HG03575 (cell line): ENCODE measurements around the gene ABCC2.
"Not testable (repeated sequence)": the region's sequence is repeated elsewhere in the genome, so short reads cannot be mapped to it uniquely, and the experiment has no call there.

Experiments used
- ATAC-seq: cut with Tn5 transposase; IDR thresholded peaks from one replicate; pipeline ENCODE4 v1.9.1; 2021; ENCODE audit not compliant: unreplicated experiment, insufficient number of reproducible peaks, low FRiP score; ENCODE audit errors: extremely low read depth

Gene ABCC2

GRCh38 chr10:99799613-99800012, 17.2 kb downstream of the ABCC2 start:
- ATAC-seq = no peak

GRCh38 chr10:99804471-99804870, 22.0 kb downstream of the ABCC2 start:
- no peak for ATAC-seq

DNA sequence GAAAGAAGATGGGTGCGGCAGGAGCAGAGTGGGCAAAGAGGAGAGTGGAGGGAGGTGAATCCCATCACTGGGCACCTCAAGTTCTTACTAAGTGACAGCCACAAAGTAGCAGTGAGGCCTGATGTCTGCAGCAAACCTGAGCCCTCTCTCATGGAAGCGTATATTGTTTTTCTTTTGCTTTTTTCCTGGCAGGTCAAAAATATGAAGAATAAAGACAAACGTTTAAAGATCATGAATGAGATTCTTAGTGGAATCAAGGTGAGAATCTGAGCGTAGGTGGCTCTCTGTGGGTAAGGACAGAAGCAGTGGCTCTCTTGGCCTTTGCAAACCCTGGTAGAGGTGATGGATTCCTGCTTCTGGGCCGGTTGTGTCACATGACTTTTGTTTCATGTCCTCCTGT, 22.8 kb downstream of the ABCC2 start:
- no peak for ATAC-seq

DNA sequence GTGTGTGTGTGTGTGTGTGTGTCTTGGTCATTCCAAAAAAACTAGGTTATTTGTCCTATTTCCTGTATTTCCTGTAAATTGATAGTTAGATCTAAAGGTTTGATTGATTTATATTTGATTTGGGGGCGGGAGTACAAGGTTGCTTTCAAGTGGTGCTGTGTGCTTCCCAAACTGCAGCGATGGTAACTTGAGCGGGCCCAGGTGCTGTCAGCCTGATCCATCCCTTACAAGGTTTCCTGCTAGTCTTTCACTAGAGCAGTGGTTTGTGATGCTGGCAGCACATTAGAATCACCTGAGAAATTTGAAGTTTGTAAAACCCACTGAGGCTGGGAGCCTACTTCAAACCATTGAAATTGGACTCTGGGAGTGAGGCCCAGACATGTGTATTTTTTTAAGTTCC, 23.7 kb downstream of the ABCC2 start:
- ATAC-seq = no peak

DNA sequence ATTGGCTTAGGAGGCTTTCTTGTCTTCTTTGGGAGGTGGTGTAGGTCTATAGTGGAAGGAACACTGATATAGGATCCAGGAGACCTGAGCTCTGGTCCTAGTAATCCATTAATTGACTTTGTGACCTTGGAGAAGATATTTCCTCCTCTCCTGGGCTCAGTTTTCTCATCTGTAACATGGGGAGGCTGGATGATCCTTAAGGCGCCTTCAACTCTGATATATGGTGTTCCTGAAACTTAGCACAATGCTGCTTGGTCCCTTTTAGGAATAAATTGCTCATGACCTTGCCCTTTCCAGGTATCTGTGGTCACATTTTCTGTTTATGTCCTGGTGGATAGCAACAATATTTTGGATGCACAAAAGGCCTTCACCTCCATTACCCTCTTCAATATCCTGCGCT, 25.3 kb downstream of the ABCC2 start:
- ATAC-seq = no peak

DNA sequence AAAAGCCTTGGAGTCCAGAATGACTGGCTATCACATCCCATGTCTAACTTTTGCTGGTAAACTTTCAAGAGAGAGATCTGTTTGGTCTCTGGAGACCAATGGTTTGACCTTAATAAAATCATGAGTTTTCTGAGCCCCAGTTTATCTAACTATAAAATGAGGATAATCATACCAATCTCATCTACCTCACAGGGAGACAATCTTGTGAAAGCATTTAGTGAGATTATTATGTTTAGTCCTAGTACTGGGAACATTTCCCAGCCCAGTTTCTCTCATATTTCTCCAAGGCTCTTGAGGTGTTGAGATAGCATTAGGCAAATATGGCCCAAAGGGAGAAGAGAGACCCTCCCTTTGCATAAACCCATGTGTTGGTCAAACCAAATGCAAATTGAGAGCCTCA, 25.8 kb downstream of the ABCC2 start:
- no peak for ATAC-seq

GRCh38 chr10:99809481-99809880, 27.0 kb downstream of the ABCC2 start:
- no peak for ATAC-seq

- ATAC-seq = no peak
These were observed 27.6 kb downstream of the ABCC2 start for GRCh38 chr10:99809931-99810615.

GRCh38 chr10:99812177-99812576, 29.7 kb downstream of the ABCC2 start:
- no peak for ATAC-seq

- ATAC-seq = no peak
These were observed 31.7 kb downstream of the ABCC2 start for GRCh38 chr10:99814143-99814542.

DNA sequence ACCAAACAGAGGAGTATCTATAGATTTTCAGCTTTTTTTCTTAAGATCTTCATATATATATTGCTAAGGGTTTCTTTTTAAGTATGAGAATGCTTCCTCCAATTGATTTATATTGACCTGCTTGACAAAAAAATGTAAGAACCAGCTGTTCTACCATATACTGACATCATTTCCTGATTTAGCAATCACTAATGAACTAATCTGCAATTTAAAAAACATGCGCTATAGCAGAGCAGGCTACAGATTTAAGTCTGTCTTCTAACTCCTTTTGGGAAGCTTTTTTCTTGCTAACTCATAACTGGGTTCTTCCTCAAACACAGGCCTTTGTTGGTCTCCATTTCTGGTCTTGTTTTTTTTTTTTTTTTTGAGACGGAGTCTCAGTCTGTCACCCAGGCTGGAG, 33.2 kb downstream of the ABCC2 start:
- ATAC-seq = no peak

- ATAC-seq = no peak
These were observed 45.5 kb downstream of the ABCC2 start for GRCh38 chr10:99827936-99828335.

DNA sequence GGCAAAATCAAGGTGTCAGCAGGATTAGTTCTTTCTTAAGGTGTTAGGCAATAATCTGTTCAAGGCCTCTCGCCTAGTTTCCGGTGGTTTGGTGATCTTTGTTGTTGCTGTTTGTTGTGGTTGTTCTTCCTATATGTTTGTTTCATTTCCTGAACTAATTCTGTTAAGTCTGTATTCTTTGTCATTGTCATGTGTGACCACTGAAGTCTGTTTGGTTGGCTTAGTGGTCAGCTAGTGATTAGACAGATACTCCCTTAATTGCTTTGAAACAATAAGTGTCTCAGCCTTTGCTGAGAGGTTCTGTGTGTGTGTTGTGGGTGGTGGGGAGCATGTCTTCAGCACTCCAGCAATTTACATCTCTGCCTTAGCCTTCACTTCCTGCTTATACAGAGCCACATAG, 46.0 kb downstream of the ABCC2 start:
- ATAC-seq = no peak

DNA sequence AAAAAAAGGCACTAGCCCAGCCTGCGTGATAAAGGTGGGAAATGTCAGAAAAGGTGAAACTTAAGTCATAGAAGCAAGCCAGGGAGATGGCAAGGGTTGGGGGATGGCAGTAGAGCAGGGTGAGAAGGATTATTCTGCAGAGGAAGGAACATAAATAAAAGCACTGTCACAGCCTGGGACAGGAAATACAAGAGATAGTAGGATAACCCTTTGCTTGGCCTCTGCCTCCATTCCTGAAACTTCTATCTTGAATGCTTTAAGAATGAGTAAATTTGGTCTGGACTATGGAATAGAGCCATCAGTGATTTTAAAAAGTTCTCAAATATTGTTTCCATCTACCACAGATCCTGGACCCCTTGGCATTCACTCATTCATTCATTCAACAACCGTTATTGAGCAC, 50.0 kb downstream of the ABCC2 start:
- no peak for ATAC-seq

- ATAC-seq = no peak
These were observed 52.0 kb downstream of the ABCC2 start for GRCh38 chr10:99834410-99834809.

GRCh38 chr10:99835947-99836346, 53.5 kb downstream of the ABCC2 start:
- no peak for ATAC-seq

GRCh38 chr10:99836711-99837110, 54.3 kb downstream of the ABCC2 start:
- no peak for ATAC-seq

DNA sequence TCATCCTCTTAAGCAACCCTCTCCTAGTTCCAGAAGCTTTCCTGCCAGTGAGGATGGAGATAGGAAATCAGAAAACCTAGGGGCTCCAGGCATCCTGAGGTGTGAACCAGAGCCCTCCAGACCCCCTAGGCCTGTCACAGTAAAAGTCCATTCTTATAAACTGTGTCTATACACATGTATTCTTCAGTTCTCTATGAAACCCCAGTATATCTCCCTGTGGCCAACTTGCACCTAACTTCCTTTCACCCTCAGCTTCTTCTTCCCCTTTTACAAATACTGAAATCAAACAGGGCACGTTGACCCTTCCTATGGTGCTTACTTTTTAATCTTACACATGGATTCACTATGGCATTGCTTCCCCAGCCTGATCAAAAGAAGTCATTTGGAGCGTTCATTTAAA, 58.4 kb downstream of the ABCC2 start:
- ATAC-seq = not testable (repeated sequence)

GRCh38 chr10:99841746-99842145, 59.3 kb downstream of the ABCC2 start:
- ATAC-seq = no peak

GRCh38 chr10:99843310-99843709, 60.9 kb downstream of the ABCC2 start:
- no peak for ATAC-seq

GRCh38 chr10:99844433-99844955, 62.1 kb downstream of the ABCC2 start:
- no peak for ATAC-seq
